Measurements from ENCODE around the gene KHDRBS1. TPM values are rescaled to one million over a fixed set of nuclear protein-coding genes. Genes with fewer than 3 reads are reported as not detected.
"Not testable (repeated sequence)": the region's sequence is repeated elsewhere in the genome, so short reads cannot be mapped to it uniquely, and the experiment has no call there.

The KHDRBS1 gene
- total and polyA plus RNA-seq, 3 experiments from 2014 or later: 117 to 210 (median 210) TPM

- Histone ChIP-seq H3K27ac (ENCODE audit: low read depth, low read length) (no peak overlapping the region), H3K4me3 (ENCODE audit: low read length) (no peak overlapping the region), H3K36me3 (ENCODE audit: insufficient read depth, low read length) (peaks cover 20% of the 10 kb centered on the region), H3K27me3 (ENCODE audit: insufficient read depth, low read length, poor library complexity, severe bottlenecking) (no peaks in the 10 kb centered on the region), H3K4me1 (ENCODE audit: insufficient read depth, low read length) (peaks cover 6% of the 10 kb centered on the region), H3K9me3 (ENCODE audit: low read length) (no peaks in the 10 kb centered on the region)
- H3K27me3 Mint-ChIP-seq: no peaks in the 10 kb centered on the region
- no peak for DNase-seq
- H3K9me3 Mint-ChIP-seq: no peaks in the 10 kb centered on the region
- peak overlapping the region in 1 of 7 donors; percentile 70 for H3K4me3 Mint-ChIP-seq
- CTCF ChIA-PET: no interaction called here
- H3K27ac Mint-ChIP-seq: peak overlapping the region in 1 of 8 donors; percentile 58
- peaks cover 14 to 34% (median 25%) of the 10 kb centered on the region in 3 donors for H3K4me1 Mint-ChIP-seq
- peaks cover 0 to 64% (median 15%) of the 10 kb centered on the region in 3 donors for H3K36me3 Mint-ChIP-seq
- POLR2A ChIA-PET: no interaction called here
Measured at GRCh38 chr1:32077451-32077850, 63.8 kb downstream of the KHDRBS1 start.

- Histone ChIP-seq H3K9me3 (ENCODE audit: low read length) (no peaks in the 10 kb centered on the region), H3K27me3 (ENCODE audit: insufficient read depth, low read length, poor library complexity, severe bottlenecking) (no peaks in the 10 kb centered on the region), H3K4me3 (ENCODE audit: low read length) (no peak overlapping the region), H3K36me3 (ENCODE audit: insufficient read depth, low read length) (peaks cover 18% of the 10 kb centered on the region), H3K27ac (ENCODE audit: low read depth, low read length) (no peak overlapping the region), H3K4me1 (ENCODE audit: insufficient read depth, low read length) (no peaks in the 10 kb centered on the region)
- peaks cover 1 to 7% (median 7%) of the 10 kb centered on the region in 3 donors for H3K4me1 Mint-ChIP-seq
- ChIA-PET CTCF (no interaction called here), POLR2A (no interaction called here)
- H3K27me3 Mint-ChIP-seq: no peaks in the 10 kb centered on the region
- H3K36me3 Mint-ChIP-seq: peaks cover 9 to 57% (median 26%) of the 10 kb centered on the region in 3 donors
- peak overlapping the region in 4 of 8 donors; percentile 15 to 43 (median 22) for H3K27ac Mint-ChIP-seq
- no peak overlapping the region for H3K4me3 Mint-ChIP-seq
- H3K9me3 Mint-ChIP-seq: no peaks in the 10 kb centered on the region
- DNase-seq: no peak
Measured at GRCh38 chr1:32082022-32082421, 68.4 kb downstream of the KHDRBS1 start.

GRCh38 chr1:32086381-32086780 lies 72.7 kb downstream of the KHDRBS1 start:
- H3K27me3 ChIP-seq (ENCODE audit: insufficient read depth, low read length, poor library complexity, severe bottlenecking); H3K4me3 ChIP-seq (ENCODE audit: low read length); DNase-seq; H3K9me3 ChIP-seq (ENCODE audit: low read length); H3K27ac ChIP-seq (ENCODE audit: low read depth, low read length); H3K27me3 Mint-ChIP-seq; H3K36me3 ChIP-seq (ENCODE audit: insufficient read depth, low read length); H3K9me3 Mint-ChIP-seq; H3K4me1 Mint-ChIP-seq; H3K4me3 Mint-ChIP-seq; POLR2A ChIA-PET; H3K4me1 ChIP-seq (ENCODE audit: insufficient read depth, low read length): not testable (repeated sequence)
- Mint-ChIP-seq H3K36me3 (peaks cover 9 to 49% (median 21%) of the 10 kb centered on the region in 3 donors), H3K27ac (peak overlapping the region in 1 of 8 donors; percentile 12)
- CTCF ChIA-PET: interaction anchor here (0.6 kb wide), 1 partner anchor 329 kb away, joined by 3 read pairs; no protein-coding TSS in a partner anchor

GRCh38 chr1:32091176-32091575 lies 77.5 kb downstream of the KHDRBS1 start:
- no peak overlapping the region for H3K27ac Mint-ChIP-seq
- POLR2A ChIA-PET: interaction anchor here (0.6 to 0.7 kb wide), 2 partner anchors 251 to 1152 kb away, joined by 3 to 7 read pairs; no protein-coding TSS in a partner anchor
- Histone ChIP-seq H3K4me1 (ENCODE audit: insufficient read depth, low read length) (no peaks in the 10 kb centered on the region), H3K9me3 (ENCODE audit: low read length) (no peaks in the 10 kb centered on the region), H3K27ac (ENCODE audit: low read depth, low read length) (no peak overlapping the region), H3K36me3 (ENCODE audit: insufficient read depth, low read length) (peaks cover 19% of the 10 kb centered on the region), H3K4me3 (ENCODE audit: low read length) (no peak overlapping the region), H3K27me3 (ENCODE audit: insufficient read depth, low read length, poor library complexity, severe bottlenecking) (no peaks in the 10 kb centered on the region)
- no peaks in the 10 kb centered on the region for H3K4me1 Mint-ChIP-seq
- H3K36me3 Mint-ChIP-seq: peaks cover 0 to 64% (median 9%) of the 10 kb centered on the region in 3 donors
- no peak for DNase-seq
- no peaks in the 10 kb centered on the region for H3K27me3 Mint-ChIP-seq
- H3K4me3 Mint-ChIP-seq: no peak overlapping the region
- no peaks in the 10 kb centered on the region for H3K9me3 Mint-ChIP-seq
- CTCF ChIA-PET: interaction anchor here (1.3 to 1.4 kb wide), 3 partner anchors 17 to 127 kb away, joined by 3 read pairs; partner anchors contain the start of gene KPNA6

- Mint-ChIP-seq H3K4me3 (no peak overlapping the region), H3K36me3 (peaks cover 0 to 62% (median 9%) of the 10 kb centered on the region in 3 donors), H3K27me3 (no peaks in the 10 kb centered on the region), H3K9me3 (no peaks in the 10 kb centered on the region), H3K4me1 (no peaks in the 10 kb centered on the region), H3K27ac (no peak overlapping the region)
- no peak overlapping the region for H3K27ac ChIP-seq (ENCODE audit: low read depth, low read length)
- H3K4me3 ChIP-seq (ENCODE audit: low read length): no peak overlapping the region
- ChIA-PET POLR2A (interaction anchor here (0.6 to 0.7 kb wide), 3 partner anchors 8 to 1152 kb away, joined by 3 to 14 read pairs (median 7); no protein-coding TSS in a partner anchor), CTCF (interaction anchor here (1.1 to 1.3 kb wide), 2 partner anchors 16 to 18 kb away, joined by 3 read pairs; partner anchors contain the start of gene KPNA6)
- H3K36me3 ChIP-seq (ENCODE audit: insufficient read depth, low read length): peaks cover 18% of the 10 kb centered on the region
- no peaks in the 10 kb centered on the region for H3K9me3 ChIP-seq (ENCODE audit: low read length)
- no peaks in the 10 kb centered on the region for H3K4me1 ChIP-seq (ENCODE audit: insufficient read depth, low read length)
- H3K27me3 ChIP-seq (ENCODE audit: insufficient read depth, low read length, poor library complexity, severe bottlenecking): no peaks in the 10 kb centered on the region
- DNase-seq: no peak
Measured at GRCh38 chr1:32091591-32091990, 77.9 kb downstream of the KHDRBS1 start.

Other genes starting within 250 kb of the KHDRBS1 start
- gene ADGRB2, start 249.5 kb upstream of the KHDRBS1 start, total RNA-seq: under 1 TPM; 0.35 to 0.57 TPM
- gene ADGRB2, start 249.5 kb upstream of the KHDRBS1 start, polyA plus RNA-seq: 0.24 TPM
- gene SPOCD1, start 197.8 kb upstream of the KHDRBS1 start, total RNA-seq: under 1 TPM in 1 of 2 experiments, not detected in 1; 0.18 TPM
- gene SPOCD1, start 197.8 kb upstream of the KHDRBS1 start, polyA plus RNA-seq: not detected
- gene PTP4A2, start 75.5 kb upstream of the KHDRBS1 start, total RNA-seq: 100 to 1,000 TPM; 339 to 368 TPM
- 598 TPM for gene PTP4A2, start 75.5 kb upstream of the KHDRBS1 start, polyA plus RNA-seq
- gene TMEM39B, start 59.1 kb downstream of the KHDRBS1 start, total RNA-seq: 10 to 100 TPM; 23.4 to 25.8 TPM
- 2.4 TPM for gene TMEM39B, start 59.1 kb downstream of the KHDRBS1 start, polyA plus RNA-seq
- 10 to 100 TPM; 91.8 to 96.7 TPM for gene KPNA6, start 94.2 kb downstream of the KHDRBS1 start, total RNA-seq
- gene KPNA6, start 94.2 kb downstream of the KHDRBS1 start, polyA plus RNA-seq: 29.3 TPM
- gene TXLNA, start 165.8 kb downstream of the KHDRBS1 start, total RNA-seq: 10 to 100 TPM; 99.0 to 99.9 TPM
- 31.2 TPM for gene TXLNA, start 165.8 kb downstream of the KHDRBS1 start, polyA plus RNA-seq
- gene CCDC28B, start 186.7 kb downstream of the KHDRBS1 start, total RNA-seq: 10 to 100 TPM; 20.6 to 21.0 TPM
- 14.7 TPM for gene CCDC28B, start 186.7 kb downstream of the KHDRBS1 start, polyA plus RNA-seq
- 1 to 10 TPM; 5.6 to 5.7 TPM for gene IQCC, start 191.8 kb downstream of the KHDRBS1 start, total RNA-seq
- gene IQCC, start 191.8 kb downstream of the KHDRBS1 start, polyA plus RNA-seq: 1.6 TPM
- gene DCDC2B, start 195.2 kb downstream of the KHDRBS1 start, total RNA-seq: under 1 TPM in 1 of 2 experiments, not detected in 1; 0.11 TPM
- gene DCDC2B, start 195.2 kb downstream of the KHDRBS1 start, polyA plus RNA-seq: 0.13 TPM
- gene TMEM234, start 208.5 kb downstream of the KHDRBS1 start, total RNA-seq: 10 to 100 TPM; 10.9 to 12.2 TPM
- gene TMEM234, start 208.5 kb downstream of the KHDRBS1 start, polyA plus RNA-seq: 6.5 TPM
- gene EIF3I, start 208.5 kb downstream of the KHDRBS1 start, total RNA-seq: 100 to 1,000 TPM; 381 to 390 TPM
- gene EIF3I, start 208.5 kb downstream of the KHDRBS1 start, polyA plus RNA-seq: 173 TPM
- gene FAM167B, start 233.4 kb downstream of the KHDRBS1 start, total RNA-seq: under 1 TPM; 0.33 to 0.63 TPM
- gene FAM167B, start 233.4 kb downstream of the KHDRBS1 start, polyA plus RNA-seq: not detected
- gene LCK, start 237.4 kb downstream of the KHDRBS1 start, total RNA-seq: 100 to 1,000 TPM; 288 to 297 TPM
- gene LCK, start 237.4 kb downstream of the KHDRBS1 start, polyA plus RNA-seq: 937 TPM